Brain pericyte (primary cell): ENCODE results near the gene PITPNC1.
"Not testable (repeated sequence)": the region's sequence is repeated elsewhere in the genome, so short reads cannot be mapped to it uniquely, and the experiment has no call there.

Experiments
- DNase-seq: peaks from one replicate; pipeline ENCODE4 v3.0.0-alpha.2; 2012; ENCODE audit warnings: low read depth, low spot score

PITPNC1 gene

GRCh38 chr17:67648032-67648905 is 271.2 kb downstream of the PITPNC1 start:
- no peak for DNase-seq

DNA sequence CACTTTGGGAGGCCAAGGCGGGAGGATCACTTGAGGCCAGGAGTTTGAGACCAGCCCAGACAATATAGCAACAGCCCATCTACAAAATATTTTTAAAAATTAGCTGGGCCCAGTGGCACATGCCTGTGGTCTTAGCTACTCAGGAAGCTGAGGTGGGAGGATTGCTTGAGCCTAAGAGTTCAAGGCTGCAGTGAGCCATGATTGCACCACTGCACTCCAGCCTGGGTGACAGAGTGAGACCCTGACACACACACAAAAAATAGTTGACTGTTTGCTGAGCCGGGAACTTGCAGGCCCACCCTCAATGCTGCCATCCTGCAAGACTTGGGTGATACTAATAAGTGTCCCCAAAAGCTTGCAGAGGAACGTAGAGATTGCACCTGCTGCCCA is 271.8 kb downstream of the PITPNC1 start:
- not testable (repeated sequence) for DNase-seq

- DNase-seq = no peak
Measured at GRCh38 chr17:67649891-67650290, 272.8 kb downstream of the PITPNC1 start.

GRCh38 chr17:67651218-67651579 is 274.1 kb downstream of the PITPNC1 start:
- not testable (repeated sequence) for DNase-seq

GRCh38 chr17:67652433-67652832 is 275.4 kb downstream of the PITPNC1 start:
- no peak for DNase-seq

- no peak for DNase-seq
Measured at GRCh38 chr17:67655478-67656148, 278.5 kb downstream of the PITPNC1 start.

DNA sequence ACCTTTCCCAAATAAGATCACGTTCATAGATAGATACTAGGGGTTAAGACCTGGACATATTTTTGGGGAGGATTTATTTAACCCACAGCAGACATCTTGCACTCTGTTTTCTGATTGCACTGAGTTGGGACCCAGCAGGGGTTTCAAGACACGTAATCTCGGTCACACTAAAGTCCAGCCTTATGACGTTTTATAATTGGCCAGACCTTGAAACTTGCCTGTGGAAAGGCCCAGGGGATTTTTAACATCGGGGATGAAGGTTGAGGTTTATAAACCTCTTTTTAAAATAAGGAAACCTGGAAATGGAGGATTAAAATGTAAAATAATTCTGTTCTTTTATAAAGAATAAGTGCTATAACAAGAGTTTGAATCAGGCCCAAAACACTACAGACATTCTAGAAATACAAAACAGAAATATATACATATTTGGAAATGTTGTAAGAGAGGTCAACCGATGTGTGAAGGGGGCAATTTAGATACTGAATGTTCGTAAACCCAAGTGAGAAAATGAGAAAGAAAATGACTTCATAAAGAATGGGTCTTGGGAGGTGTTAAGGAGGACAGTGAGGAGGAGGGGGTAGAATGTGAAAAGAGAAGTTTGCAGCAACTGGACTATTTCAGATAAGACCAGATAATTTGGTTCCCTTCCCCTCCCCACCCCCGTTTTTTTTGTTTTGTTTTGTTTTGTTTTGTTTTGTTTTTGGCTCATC is 279.6 kb downstream of the PITPNC1 start:
- no peak for DNase-seq

DNA sequence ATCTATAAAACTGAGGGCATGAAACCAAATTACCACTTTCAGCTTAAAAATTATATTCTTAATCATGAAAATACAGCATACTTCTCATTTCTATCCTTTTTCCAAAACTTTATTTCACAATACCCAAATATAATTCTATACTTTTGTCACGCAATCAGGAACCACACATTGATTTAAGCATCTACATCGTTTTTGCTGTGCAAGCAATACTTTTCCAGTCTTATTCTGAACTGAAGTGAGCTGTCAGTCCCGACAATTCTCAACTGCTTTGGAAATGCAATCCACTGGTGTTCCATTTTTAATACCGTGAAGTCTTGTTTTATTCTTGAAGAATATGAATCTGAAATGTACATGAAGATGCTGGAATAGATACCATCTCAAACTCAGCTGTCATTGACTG is 280.5 kb downstream of the PITPNC1 start:
- DNase-seq = no peak

GRCh38 chr17:67658265-67658664 is 281.2 kb downstream of the PITPNC1 start:
- DNase-seq = no peak

DNA sequence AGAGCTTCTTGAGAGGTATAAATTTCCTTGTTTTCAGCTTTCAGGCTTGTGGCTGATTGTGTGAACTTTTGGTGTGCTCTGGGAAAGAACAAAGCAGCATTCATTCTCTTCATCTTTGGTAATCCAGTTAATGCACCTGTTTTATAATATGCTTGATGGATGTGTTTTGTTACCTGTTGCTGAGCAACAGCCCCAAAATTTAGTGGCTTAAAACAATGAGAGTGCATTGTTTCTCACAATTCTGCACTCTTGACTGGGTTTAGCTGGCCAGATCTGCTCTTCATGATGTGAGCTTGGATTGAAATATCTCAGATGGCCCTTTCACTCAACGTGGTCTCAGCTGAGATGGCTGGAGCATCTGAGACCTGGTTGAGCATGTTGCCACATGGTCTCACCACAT is 281.9 kb downstream of the PITPNC1 start:
- DNase-seq = no peak

GRCh38 chr17:67662712-67663111 is 285.6 kb downstream of the PITPNC1 start:
- DNase-seq = no peak

DNA sequence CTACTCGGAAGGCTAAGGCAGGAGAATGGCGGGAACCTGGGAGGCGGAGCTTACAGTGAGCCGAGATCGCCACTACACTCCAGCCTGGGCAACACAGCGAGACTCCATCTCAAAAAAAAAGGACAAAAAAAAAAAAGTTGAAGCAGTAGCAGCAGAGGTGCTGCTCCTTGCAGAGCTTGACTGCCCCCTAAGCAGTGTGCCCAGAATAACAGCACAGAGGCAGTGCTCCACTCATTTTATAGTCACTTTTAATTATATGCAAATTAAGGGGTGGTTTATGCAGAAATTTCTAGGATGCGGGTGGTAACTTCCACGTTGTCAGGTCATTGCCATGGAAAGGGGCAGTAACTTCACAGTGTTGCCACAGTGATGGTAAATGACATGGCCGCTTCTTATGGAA is 286.4 kb downstream of the PITPNC1 start:
- no peak for DNase-seq

GRCh38 chr17:67666028-67666427 is 288.9 kb downstream of the PITPNC1 start:
- DNase-seq = no peak

DNA sequence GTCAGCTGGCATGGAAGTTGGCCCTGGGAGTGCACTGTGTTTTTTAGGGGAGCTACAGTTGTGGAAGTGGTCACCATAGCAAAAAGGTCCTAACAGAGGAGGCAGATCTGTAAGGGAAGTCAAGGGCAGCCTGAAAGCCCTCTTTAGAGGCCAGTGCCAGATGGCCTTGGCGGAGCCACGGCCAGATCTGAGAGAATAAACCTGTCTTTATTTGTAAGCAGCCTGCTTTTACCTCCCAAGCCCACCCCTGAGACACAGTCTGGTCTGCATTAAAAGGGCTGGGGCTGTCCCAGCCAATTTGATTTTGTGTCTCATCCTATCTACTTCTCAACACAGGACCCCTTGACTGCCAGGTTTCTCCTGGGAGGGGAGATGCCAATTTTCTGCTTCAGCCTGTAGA is 289.6 kb downstream of the PITPNC1 start:
- DNase-seq = no peak

GRCh38 chr17:67671493-67671892 is 294.4 kb downstream of the PITPNC1 start:
- DNase-seq = no peak

DNA sequence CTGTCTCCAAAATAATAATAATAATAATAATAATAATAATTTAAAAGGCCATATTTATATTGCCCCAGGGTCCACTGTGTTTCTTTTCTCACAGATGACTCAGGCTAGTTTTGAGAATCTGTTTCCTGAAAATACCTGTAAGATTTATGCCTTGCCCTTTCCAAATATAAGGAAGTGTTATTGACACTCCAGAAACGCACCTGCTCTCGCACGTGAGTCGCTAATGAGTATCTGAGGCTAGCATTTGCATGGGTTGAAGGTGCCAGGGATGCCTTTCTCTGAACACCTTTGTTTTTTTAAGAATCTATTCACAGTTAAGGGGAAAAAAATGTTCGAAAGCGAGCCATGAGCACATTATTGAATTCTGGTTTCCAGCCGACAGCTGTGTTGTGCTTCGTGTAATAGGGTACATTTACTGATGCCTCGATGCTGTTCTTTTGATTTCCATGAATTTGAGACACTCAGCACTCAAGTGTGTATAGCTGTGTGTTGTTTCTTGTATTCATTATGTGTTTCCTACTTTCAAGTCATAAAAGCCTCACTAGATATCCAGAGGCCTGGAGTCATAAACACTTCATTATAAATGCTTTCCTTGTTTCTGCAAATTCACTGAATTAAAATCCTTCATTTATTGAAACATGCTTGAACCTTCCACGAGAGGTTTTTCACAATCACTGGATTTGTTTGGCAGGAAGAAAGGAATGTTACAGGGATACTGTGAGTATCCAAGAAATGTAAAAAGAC is 295.7 kb downstream of the PITPNC1 start:
- DNase-seq = no peak

DNA sequence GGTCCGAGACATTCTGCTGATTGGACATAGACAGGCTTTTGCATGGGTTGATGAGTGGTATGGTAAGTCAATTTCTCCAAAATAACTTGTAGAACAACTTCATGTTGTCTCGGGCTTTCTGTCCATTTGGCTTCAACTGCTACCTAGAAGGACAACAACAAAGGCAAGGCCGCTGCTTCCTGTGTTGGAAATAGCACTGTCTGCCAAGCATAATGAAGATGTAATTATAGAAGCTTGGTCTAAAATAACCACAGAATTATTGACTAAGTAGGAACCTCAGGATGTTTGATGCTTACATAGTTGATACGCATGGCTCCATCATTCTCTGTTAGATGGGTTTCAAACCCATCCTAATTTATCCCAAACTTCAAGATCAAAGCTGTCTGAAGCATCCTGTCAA is 298.4 kb downstream of the PITPNC1 start:
- no peak for DNase-seq

DNA sequence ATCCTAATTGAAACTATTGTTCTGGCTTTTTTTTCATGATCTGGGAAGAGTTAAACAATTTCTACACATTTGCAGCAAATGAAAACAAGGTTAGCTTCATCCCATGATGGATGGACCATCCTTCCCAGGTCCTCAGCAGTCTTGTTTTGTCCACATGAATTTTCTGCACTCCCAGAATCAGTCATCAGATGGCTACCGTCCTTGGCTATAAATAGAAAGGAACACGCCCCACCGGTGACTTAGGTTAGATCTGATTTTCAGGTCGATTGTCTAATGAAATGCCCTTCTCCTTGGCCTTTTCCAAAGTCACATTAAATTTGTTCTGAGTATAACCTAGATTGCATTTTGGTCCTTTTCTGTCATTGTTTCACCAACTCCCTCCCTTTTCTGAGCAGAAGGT is 299.2 kb downstream of the PITPNC1 start:
- no peak for DNase-seq

DNA sequence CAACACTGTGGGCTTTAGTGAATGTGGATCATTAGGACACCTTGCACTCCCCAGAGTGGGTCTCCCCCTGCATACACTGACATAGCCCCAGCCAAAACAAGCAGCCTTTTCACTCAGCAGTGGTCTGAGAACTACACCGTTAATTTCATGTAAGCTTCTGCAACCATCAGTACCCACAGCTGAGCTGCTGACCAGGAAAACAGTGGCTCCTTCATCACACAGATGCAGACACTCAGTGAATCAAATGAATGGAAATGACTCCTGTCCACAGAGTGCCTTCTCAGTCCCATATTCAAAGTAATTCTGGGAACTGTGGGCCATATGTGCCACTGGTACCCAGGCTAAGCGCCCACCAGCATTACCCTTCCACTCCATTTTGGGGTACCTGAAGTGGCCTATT is 301.3 kb downstream of the PITPNC1 start:
- no peak for DNase-seq

GRCh38 chr17:67679225-67679624 is 302.1 kb downstream of the PITPNC1 start:
- DNase-seq = no peak

DNA sequence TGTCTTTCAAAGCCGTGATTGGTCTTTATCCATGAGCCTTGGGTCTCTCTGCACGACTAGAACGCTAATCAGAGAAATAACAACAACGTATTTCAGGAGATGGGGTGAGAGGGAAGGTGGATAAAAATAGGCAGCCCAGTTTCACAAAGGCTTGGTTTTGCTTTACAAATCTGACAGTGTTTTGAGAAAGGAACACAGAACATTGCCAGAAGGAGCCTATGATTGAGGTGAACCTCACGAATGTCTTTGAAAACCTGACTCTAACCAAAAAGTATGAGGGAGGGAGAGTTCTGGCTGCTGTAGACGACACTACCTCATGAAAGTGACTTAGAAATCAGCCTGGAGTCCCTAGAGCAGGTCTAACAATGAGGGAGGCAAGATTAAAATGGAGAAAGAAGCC is 302.6 kb downstream of the PITPNC1 start:
- DNase-seq = no peak
